HG03354 (cell line): ENCODE data around the gene TOMM34.

Experiments used
- ATAC-seq: cut with Tn5 transposase; IDR thresholded peaks from one replicate; pipeline ENCODE4 v1.9.1; 2021; ENCODE audit warnings: mild to moderate bottlenecking; ENCODE audit not compliant: unreplicated experiment, poor library complexity, severe bottlenecking

The TOMM34 gene

DNA sequence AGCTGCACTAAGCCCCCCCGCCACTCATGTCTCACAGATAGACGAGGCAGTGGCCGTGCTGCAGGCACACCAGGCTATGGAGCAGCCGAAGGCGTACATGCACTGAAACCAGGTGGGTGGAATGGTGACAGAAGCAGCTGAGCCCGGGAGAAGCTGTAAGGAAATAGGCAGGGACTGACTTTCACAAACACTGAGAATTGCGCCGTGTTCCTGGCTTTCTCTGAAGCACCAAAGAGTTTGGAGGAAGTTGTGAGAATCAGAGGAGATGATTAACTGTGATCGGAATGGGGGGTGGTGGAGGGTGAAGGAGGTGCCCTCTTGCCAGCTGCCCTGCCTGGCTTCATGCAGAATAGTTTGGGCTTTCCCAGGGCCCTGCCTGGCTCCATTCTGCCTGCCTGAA lies 21.6 kb downstream of the TOMM34 start:
- no peak for ATAC-seq

DNA sequence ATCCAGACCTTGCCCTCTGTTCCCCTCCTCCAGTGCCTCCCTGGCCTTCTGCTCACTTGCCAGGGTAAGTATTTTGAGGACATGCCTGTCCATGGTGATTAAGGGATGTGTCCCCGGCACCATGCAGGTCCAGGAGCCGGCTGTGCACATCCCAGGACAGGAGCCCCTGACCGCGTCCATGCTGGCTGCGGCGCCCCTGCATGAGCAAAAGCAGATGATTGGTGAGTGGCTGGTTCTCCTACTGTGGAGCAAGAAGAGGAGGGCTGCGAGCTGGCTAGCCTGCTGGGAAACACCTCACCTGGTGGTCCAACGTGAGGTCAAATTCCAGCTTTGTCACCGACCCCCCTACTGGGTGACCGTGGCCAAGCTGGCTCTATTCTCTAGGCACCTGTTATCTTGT lies 23.7 kb downstream of the TOMM34 start:
- no peak for ATAC-seq

DNA sequence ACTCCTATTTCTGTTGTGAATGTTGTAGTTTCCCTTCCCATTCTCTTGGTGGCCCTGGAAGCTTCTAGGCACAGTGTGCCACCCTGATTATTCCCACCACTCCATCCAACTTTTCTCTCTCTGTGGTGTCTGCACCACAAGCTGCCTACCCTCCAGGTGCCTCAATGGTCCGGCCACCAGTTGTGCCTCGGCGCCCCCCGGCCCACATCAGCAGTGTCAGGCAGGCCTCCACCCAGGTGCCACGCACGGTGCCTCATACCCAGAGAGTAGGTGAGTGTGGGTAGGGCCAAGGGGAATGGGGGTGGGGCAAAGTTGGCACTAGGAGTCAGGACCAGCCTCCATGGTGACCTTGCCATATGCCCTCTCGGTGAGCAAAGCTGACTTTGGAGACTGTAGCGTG lies 27.3 kb downstream of the TOMM34 start:
- no peak for ATAC-seq

DNA sequence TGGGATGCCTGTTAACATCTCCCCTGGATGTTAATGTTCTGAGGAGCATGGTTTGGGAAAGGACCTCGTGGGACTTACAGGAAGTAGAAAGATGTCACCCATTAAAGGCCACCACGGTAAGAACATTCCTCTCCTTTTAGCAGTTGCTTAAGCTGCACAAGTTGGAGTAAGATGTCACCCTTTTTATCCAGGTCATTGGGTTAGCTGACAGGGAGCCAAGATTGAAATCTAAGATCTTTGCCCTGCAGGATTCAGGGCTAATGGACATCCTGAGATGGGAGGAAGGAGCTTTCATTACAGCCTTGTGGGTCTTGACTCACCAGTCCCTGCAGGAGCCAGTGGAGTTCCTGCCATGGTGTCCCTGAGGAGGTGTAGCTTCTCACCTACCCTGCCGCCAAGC lies 28.3 kb downstream of the TOMM34 start:
- no peak for ATAC-seq

DNA sequence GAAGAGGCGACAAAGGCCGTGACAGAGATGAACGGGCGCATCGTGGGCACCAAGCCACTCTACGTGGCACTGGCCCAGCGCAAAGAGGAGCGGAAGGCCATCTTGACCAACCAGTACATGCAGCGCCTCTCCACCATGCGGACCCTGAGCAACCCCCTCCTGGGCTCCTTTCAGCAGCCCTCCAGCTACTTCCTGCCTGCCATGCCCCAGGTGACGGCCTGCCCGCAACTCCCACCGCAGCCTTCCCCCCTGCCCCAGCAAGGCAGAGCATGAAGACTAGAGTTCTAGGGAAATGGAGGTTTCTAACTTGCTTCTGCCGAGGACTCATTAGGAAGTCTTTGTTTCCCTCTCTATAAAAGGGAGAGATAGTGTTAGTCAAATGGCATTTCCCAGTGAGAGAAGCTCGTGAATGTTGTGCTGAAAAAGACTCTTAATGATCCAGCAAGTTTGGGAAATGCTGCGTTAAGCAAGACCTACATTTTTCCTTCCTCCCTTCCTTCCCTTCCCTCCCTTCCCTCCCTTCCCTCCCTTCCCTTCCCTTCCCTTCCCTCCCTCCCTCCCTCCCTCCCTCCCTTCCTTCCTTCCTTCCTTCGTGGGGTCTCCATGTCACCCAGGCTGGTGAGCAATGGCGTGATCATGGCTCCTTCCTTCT lies 29.6 kb downstream of the TOMM34 start:
- no peak for ATAC-seq

DNA sequence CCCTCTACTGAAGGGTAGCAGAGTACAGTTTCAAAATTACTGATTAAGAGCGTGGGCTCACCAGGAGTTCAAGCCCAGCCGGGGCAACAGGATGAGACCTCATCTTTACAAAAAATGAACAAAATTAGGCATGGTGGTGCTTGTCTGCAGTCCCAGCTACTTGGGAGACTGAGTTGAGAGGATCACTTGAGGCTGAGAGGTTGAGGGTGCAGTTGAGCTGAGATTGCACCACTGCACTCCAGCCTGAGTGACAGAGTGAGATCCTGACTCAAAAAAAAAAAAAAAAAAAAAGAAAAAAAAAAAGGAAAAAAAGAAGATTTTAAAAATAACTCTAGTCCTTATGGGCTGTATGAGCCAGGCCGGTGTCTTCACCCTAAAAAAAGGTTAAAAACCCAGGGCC lies 31.6 kb downstream of the TOMM34 start:
- ATAC-seq, result no peak

DNA sequence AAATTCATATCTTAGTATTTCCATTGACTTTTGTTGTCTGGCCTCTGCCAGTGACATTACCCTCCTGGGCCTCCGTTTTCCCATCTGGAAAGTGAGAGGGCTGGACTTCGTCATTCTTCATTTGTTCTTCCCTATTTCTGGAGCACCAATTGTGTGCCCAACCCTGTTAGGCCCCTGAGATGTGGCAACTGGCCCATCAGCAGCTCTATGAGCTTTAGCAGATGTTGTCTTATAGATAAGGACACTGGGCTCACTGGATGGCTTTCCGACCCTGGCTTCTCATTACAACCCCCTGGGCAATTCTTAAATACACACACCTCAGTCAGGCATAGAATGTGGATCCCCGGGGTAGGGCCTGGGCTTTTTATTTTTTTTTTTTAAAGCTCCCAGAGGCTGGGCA lies 35.7 kb downstream of the TOMM34 start:
- no peak for ATAC-seq

DNA sequence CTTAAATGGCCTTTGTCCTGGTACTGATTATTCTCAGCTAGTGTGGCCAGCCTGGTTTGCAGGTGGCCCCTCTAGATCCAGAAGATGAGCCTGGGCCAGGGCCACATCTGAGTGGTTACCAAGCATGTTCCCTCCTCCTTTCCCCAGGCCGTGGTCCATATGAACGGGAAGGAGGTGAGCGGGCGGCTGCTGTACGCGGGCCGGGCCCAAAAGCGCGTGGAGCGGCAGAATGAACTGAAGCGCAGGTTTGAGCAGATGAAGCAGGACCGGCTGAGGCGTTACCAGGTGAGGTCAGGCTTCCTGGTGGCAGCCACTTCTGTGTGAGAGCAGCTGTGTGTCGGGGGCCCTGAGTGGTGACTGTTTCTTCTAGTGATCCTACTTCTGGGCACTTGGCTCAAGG lies 38.8 kb downstream of the TOMM34 start:
- no peak for ATAC-seq

DNA sequence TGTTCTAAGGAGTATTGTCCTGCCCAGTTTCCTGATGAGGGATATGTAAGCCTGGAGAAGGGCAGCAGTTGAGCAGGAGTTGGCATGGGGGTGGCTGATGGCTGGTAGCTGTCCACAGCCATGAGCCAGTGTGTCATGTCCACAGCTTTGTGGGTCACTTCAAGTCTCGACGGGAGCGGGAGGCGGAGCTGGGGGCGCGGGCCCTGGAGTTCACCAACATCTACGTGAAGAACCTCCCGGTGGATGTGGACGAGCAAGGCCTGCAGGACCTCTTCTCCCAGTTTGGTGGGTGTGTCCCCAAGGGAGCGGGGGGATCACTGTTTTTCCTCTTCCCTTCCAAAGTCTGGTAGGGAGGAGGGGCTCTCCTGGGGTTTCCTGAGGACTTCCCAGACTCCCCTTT lies 41.4 kb downstream of the TOMM34 start:
- no peak for ATAC-seq

DNA sequence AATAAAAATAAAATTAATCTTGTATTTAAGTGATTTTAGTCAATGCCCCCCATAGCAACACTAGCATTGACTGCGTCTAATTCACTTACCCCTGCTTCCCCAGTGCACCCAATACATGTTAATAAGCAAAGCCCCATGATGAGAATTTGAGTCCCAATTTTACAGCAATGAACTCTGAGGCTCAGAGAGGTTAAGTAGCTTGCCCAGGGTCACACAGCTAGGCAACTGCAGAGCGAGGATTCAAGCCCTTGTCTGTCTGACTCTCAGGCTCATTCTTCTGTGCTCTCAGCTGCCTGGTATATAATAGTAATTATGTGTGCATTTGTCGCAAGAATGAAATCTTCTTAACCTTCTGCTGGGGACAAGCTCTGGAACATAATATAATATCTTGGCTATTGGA lies 41.9 kb downstream of the TOMM34 start:
- no peak for ATAC-seq

DNA sequence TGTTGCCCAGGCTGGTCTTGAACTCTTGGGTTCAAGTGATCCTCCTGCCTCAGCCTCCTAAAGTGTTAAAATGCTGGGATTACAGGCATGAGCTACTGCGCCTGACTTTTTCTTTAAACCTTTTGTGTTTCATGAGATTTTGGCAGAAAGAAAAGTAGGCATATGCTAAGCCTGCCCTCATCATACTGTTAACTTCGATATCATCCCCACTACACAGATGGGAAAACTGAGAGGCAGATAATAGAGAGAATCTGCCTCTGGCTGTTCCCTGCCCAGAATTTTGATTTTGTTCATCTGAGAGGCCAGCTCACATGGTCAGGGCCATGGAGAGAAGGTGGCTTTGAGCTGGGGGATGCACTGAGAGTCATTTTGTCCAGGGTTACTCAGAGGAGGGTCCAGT lies 42.8 kb downstream of the TOMM34 start:
- ATAC-seq, result no peak

DNA sequence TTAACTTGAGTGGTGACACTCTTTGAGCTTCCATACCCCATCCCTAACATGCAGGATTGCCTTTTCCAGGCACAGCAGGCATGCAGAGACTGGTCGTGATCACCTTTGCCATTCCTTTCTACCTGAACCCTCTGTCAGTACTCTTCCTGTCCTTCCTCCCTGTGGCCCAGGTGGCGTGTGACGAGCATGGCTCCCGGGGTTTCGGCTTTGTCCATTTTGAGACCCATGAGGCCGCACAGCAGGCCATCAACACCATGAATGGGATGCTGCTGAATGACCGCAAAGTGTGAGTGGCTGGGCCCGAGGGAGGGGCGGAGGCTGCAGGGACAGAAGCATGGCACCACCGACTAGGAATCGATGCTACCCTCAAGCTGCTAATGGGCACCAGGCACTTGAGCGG lies 43.6 kb downstream of the TOMM34 start:
- ATAC-seq, result no peak

DNA sequence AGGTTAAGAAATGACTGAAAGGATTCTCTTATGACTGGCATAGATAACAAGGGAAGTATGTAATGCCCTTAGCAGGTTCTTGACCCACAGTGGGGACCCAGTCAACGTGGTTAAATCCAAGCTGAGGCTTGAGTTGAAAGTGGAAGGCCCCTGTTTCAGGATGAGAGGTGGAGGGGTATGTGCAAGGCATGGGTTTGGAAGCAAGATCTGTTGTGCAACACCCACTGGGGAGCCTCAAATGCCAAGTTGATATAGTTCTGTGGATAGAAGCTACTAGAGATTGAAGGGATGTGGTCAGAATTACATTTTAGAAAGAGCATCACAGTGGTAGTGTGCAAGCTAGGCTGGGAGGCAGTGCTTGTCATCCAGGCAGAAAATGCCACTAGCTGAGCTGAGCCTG lies 45.3 kb downstream of the TOMM34 start:
- no peak for ATAC-seq

DNA sequence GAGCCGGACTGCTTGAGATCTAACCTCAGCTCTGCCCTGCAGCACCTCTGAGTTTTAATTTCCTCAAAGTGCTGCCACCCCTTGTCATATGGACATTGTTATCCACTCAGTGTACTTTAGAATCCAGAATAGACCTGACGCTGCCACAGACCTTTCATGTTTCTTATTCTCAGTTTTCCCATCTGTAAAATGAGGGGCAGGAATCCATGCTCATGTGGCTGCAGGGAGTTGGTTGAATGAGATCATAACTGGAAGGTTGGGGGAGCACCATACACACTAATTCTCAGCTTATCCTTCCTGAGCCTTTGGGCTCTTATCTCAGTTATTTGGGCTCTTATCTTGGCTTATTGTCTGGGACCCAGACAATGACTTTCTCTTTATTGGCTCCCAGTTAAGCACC lies 48.0 kb downstream of the TOMM34 start:
- no peak for ATAC-seq

DNA sequence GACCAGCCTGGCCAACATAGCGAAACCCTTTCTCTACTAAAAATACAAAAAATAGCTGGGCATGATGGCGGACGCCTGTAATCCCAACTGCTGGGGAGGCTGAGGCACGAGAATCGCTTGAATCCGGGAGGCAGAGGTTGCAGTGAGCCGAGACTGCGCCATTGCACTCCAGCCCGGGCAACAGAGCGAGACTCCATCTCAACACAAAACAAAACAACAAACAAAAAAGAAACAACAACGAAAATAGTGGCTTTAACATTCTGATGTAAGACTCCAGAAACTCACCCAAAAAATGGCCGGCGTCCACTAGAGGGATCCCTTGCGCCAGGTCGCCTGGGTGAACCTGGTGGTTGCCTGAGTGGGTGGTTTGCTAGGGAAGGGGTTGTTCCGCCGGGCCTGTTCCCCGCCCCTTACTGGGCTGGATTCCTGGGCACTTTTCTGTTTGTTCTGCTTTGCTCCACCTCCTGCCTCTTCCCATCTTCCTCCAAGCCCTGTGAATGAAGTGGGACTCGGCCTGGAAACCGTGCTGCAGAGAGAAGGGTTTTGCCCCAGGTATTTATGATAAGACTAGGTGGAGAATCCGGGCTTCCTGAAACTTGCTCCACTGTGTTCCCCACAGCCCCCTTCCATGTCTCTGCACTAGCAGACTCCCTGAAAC lies 48.8 kb downstream of the TOMM34 start:
- no peak for ATAC-seq

DNA sequence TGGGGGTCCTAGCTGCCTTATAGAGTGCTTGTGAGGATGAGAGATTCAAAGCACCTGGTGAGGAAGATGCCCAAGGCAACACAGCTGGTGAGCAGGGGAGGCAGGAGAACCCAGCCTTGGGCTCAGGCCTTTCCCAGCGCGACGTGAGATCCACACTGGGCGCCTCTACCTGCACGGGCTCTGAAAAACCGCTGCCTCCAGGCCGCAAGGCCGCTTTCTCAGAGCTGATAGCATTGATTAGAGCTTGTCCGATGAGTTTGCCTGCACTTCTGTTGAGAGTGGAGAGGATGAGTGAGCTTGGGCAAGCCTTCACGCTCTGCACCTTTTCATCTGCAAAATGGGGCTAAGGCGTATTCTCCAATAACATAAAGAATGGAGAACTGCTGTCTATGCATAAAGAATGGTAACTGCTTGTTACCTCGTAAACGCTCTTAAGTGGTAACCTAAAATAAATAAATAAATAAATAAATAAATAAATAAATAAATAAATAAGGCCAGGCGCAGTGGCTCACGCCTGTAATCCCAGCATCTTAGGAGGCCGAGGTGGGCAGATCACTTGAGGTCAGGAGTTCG lies 49.4 kb downstream of the TOMM34 start:
- ATAC-seq, result no peak

DNA sequence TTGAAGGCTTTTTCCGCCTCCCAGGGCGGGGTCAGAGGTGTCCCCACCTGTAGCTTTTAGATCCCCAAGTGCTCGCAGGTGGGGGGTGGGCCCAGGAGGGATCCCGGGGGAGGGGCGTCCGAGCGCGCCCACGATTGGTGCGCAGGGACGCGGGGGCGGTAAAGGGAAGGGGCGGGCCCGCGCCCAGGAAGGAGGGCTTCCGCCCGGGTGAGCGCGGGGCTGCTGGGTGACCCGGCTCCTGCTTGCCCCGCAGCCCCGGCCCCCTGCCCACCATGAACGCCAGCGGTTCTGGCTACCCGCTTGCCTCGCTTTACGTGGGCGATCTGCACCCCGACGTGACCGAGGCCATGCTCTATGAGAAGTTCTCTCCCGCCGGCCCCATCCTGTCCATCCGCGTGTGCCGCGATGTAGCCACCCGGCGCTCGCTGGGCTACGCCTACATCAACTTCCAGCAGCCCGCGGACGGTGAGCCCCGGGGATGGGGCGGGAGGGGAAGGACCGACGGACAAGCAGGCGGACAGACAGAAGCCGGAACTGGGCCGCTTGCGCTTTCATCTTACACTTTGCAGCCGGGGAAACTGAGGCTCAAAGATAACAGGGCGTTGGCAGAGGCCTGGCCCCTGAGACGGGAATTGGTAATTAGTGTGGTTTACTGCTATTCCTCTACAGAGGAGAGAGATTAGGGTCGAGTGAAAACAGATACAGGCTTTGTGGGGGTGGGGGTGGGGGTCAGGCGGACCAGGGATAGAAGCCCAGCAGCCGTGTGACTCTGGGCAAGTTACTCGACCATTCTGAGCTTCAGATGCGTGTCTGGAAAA lies 50.1 kb downstream of the TOMM34 start, which contains the start of gene PABPC1L:
PABPC1L (plus strand) TSS at position 189 of the 818 bp plus-strand sequence; CDS start at position 273, 84 bp downstream.
- peak; percentile 81 for ATAC-seq

DNA sequence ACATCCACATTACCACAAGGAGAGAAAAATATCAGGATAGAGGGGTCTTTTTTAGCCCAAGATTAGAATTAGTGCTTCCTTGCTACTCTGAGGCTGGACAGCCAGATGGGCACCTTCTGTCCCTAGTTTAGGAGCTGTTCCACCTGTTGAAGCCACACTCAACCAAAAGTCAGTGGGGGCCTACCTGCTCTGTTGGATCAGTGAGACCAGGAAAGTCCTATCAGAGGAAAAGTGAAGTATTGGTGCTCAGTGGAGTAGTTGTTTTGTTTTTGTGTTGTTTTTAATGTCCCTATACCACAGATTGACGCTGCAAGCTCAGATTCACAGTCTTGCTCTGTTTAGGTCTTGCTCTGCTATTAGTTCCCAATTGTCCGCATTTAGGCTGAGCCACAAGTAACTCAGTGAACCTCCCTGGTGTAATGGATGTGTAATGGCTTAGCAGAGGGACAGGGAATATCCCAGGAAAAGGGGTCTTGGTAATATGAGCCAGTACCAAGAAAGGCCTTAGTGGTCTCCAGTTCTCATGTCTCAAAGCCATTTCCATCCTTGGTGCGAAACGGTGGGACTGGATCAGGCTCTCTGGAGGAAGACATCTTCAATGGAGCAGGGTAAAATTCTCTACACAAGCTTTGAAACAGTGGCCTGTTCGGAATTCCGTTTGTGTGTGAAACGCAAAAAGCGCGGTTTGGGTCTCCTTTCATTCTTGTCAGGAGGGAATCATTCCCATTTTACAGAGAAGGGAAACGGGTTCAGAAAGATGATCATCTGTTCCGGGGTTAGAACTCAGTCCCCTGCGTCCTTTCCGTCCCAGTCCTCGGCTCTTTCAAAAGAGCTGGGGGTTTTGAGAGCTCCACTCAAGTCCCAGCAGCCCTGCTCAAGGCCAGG lies 51.0 kb downstream of the TOMM34 start:
- no peak for ATAC-seq

DNA sequence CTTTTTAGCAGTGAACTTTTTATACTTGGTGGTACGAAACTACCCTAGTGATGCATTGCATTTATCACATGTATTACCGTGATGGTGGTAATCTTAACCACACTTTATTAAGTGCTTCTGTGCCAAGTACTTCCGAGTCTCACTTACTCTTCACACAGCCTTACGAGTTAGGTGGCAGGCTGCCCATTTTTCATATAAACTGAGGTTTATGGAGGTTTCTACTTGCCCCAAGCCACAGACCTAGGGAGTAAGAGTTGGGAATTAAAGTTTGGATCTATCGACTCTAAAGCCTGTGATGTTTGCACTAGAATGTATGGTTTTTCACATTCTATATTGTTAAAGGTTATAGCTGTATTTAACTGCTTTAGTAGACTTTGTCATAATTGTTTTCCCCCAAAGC lies 55.8 kb downstream of the TOMM34 start:
- no peak for ATAC-seq

DNA sequence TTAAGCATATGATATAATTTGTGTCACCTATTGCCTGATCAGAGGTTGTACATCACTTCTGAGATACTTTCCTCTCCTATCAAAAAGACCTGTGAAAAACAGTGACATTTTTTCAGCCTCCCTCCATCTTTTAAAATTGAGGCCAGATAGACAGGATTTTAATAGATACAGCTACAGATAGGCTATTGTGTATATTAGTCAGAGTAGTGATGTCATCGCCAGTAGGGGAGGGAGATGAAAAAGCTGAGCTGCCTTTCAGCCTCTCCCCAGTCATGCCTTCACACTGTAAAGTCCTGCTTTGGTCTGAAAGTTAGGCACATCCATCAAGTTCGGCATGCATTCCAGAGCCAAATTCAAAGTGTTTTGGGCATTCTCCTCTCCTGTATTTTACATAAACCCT lies 58.2 kb downstream of the TOMM34 start:
- no peak for ATAC-seq
